ENCODE results near the gene C11orf21. TPM values are rescaled to one million over a fixed set of nuclear protein-coding genes. Genes with fewer than 3 reads are reported as not detected.

C11orf21 gene
- polyA plus RNA-seq (2011; rRNA removed) (not detected in 2 replicates), polyA minus RNA-seq (2011; rRNA and poly(A)+ RNA removed) (not detected in 2 replicates)

GRCh38 chr11:2301631-2302305 lies at the start of gene C11orf21, which contains the start of gene TSPAN32:
Gene C11orf21, minus strand, starts transcription at chr11:2301918. Its CDS starts 110 bp downstream, at chr11:2301808.
Gene TSPAN32, plus strand, starts transcription at chr11:2302013. Its CDS starts 137 bp downstream, at chr11:2302150.
- H3K27me3 ChIP-seq (ENCODE audit: control insufficient read depth, insufficient read depth, low read length) = peaks cover 2% of the 10 kb centered on the region; the same call in 1 of the 2 replicates
- H3K36me3 ChIP-seq (ENCODE audit: control insufficient read depth, insufficient read depth, low read length) = no peaks in the 10 kb centered on the region
- ChIA-PET POLR2A (no interaction called here), CTCF (interaction anchor here (2.0 to 9.7 kb wide), 4 partner anchors 98 to 231 kb away, joined by 7 to 519 read pairs (median 30); partner anchors contain the start of gene TSSC4)
- DNase-seq (ENCODE audit: low read depth) = no peak
- no peak for TF ChIP-seq CTCF (IDR thresholded peaks at IDR 0.05; ENCODE audit: insufficient read depth, low read depth, low read length)
- H3K4me3 ChIP-seq (ENCODE audit: low read depth, low read length) = no peak within 1 kb of the TSS

- Histone ChIP-seq H3K4me3 (ENCODE audit: low read depth, low read length) (no peak overlapping the region), H3K36me3 (ENCODE audit: control insufficient read depth, insufficient read depth, low read length) (no peaks in the 10 kb centered on the region), H3K27me3 (ENCODE audit: control insufficient read depth, insufficient read depth, low read length) (peaks cover 2% of the 10 kb centered on the region; the same call in 1 of the 2 replicates)
- CTCF ChIA-PET = no interaction called here
- no peak for TF ChIP-seq CTCF (IDR thresholded peaks at IDR 0.05; ENCODE audit: insufficient read depth, low read depth, low read length)
- POLR2A ChIA-PET = no interaction called here
- no peak for DNase-seq (ENCODE audit: low read depth)
Observed at GRCh38 chr11:2348986-2349385, 47.3 kb upstream of the C11orf21 start.

GRCh38 chr11:2347308-2347830 lies 45.7 kb upstream of the C11orf21 start:
- Histone ChIP-seq H3K4me3 (ENCODE audit: low read depth, low read length) (no peak overlapping the region), H3K36me3 (ENCODE audit: control insufficient read depth, insufficient read depth, low read length) (no peaks in the 10 kb centered on the region), H3K27me3 (ENCODE audit: control insufficient read depth, insufficient read depth, low read length) (peaks cover 2% of the 10 kb centered on the region; the same call in 1 of the 2 replicates)
- TF ChIP-seq CTCF (IDR thresholded peaks at IDR 0.05; ENCODE audit: insufficient read depth, low read depth, low read length) = no peak
- ChIA-PET POLR2A (no interaction called here), CTCF (no interaction called here)
- DNase-seq (ENCODE audit: low read depth) = no peak

GRCh38 chr11:2346586-2347307 lies 45.0 kb upstream of the C11orf21 start:
- TF ChIP-seq CTCF (IDR thresholded peaks at IDR 0.05; ENCODE audit: insufficient read depth, low read depth, low read length) = no peak
- ChIA-PET POLR2A (interaction anchor here (0.5 kb wide), 1 partner anchor 353 kb away, joined by 7 read pairs; the partner anchor contains the start of gene KCNQ1OT1), CTCF (no interaction called here)
- no peak overlapping the region for H3K4me3 ChIP-seq (ENCODE audit: low read depth, low read length)
- no peaks in the 10 kb centered on the region for H3K36me3 ChIP-seq (ENCODE audit: control insufficient read depth, insufficient read depth, low read length)
- DNase-seq (ENCODE audit: low read depth) = no peak
- no peaks in the 10 kb centered on the region; the same call in 1 of the 2 replicates for H3K27me3 ChIP-seq (ENCODE audit: control insufficient read depth, insufficient read depth, low read length)

- no peak for DNase-seq (ENCODE audit: low read depth)
- ChIA-PET POLR2A (interaction anchor here (0.5 kb wide), 1 partner anchor 354 kb away, joined by 7 read pairs; the partner anchor contains the start of gene KCNQ1OT1), CTCF (interaction anchor here (0.7 kb wide), 1 partner anchor 22 kb away, joined by 3 read pairs; no protein-coding TSS in a partner anchor)
- TF ChIP-seq CTCF (IDR thresholded peaks at IDR 0.05; ENCODE audit: insufficient read depth, low read depth, low read length) = no peak
- H3K27me3 ChIP-seq (ENCODE audit: control insufficient read depth, insufficient read depth, low read length) = peaks cover 2% of the 10 kb centered on the region; the same call in 1 of the 2 replicates
- H3K36me3 ChIP-seq (ENCODE audit: control insufficient read depth, insufficient read depth, low read length) = no peaks in the 10 kb centered on the region
- H3K4me3 ChIP-seq (ENCODE audit: low read depth, low read length) = no peak overlapping the region
Observed at GRCh38 chr11:2346014-2346413, 44.3 kb upstream of the C11orf21 start.
